H9 (cell line): ENCODE measurements around the gene CD7. TPM values are rescaled to one million over a fixed set of nuclear protein-coding genes. Genes with fewer than 3 reads are reported as not detected.

Source experiments
- DNase-seq: peaks from one replicate; pipeline ENCODE4 v3.0.0-alpha.2; 2017
- H2AFZ ChIP-seq: one replicate; pipeline ENCODE4 v1.6.1; 2013; ENCODE audit warnings: mild to moderate bottlenecking, low read length, control low read depth, moderate library complexity
- H2AK5ac ChIP-seq: 2 replicates; pipeline ENCODE4 v1.6.1; 2013; ENCODE audit warnings: low read length, control low read depth, mixed read lengths; ENCODE audit not compliant: insufficient read length
- H2BK120ac ChIP-seq: one replicate; pipeline ENCODE4 v1.6.1; 2013; ENCODE audit warnings: low read depth, mild to moderate bottlenecking, low read length, control low read depth, inconsistent platforms; ENCODE audit not compliant: poor library complexity, severe bottlenecking
- H2BK12ac ChIP-seq: 2 replicates; pipeline ENCODE4 v1.6.1; 2013; ENCODE audit warnings: low read length, control low read depth, mixed read lengths, low read depth; ENCODE audit not compliant: insufficient read length
- H2BK15ac ChIP-seq: 2 replicates; pipeline ENCODE4 v1.6.1; 2013; ENCODE audit warnings: low read depth, low read length, control low read depth
- H2BK20ac ChIP-seq: one replicate; pipeline ENCODE4 v1.6.1; 2013; ENCODE audit warnings: low read depth, mild to moderate bottlenecking, low read length, control low read depth, inconsistent platforms; ENCODE audit not compliant: poor library complexity, severe bottlenecking
- H2BK5ac ChIP-seq: 2 replicates; pipeline ENCODE4 v1.6.1; 2013; ENCODE audit warnings: low read length, control low read depth, mixed read lengths; ENCODE audit not compliant: insufficient read length
- H3K14ac ChIP-seq: 2 replicates; pipeline ENCODE4 v1.6.1; 2013; ENCODE audit warnings: low read length, control low read depth; ENCODE audit not compliant: insufficient read depth
- H3K18ac ChIP-seq: 2 replicates; pipeline ENCODE4 v1.6.1; 2013; ENCODE audit warnings: low read depth, mild to moderate bottlenecking, mixed read lengths, low read length, control low read depth; ENCODE audit not compliant: insufficient read length
- H3K23ac ChIP-seq: 2 replicates; pipeline ENCODE4 v1.6.1; 2013; ENCODE audit warnings: low read length, control low read depth, mixed read lengths, low read depth; ENCODE audit not compliant: insufficient read length
- H3K23me2 ChIP-seq: 2 replicates; pipeline ENCODE4 v1.6.1; 2013; ENCODE audit warnings: low read depth, mild to moderate bottlenecking, mixed read lengths, low read length, control low read depth; ENCODE audit not compliant: insufficient read length, poor library complexity, severe bottlenecking
- H3K27ac ChIP-seq: 2 replicates; pipeline ENCODE4 v1.5.1; 2013; ENCODE audit warnings: low read length, control low read depth, mixed read lengths, low read depth; ENCODE audit not compliant: insufficient read length
- H3K27me3 ChIP-seq: 2 replicates; pipeline ENCODE4 v1.6.1; 2013; ENCODE audit warnings: low read length, control low read depth, inconsistent platforms; ENCODE audit not compliant: insufficient read depth
- H3K4ac ChIP-seq: 2 replicates; pipeline ENCODE4 v1.6.1; 2013; ENCODE audit warnings: low read depth, mild to moderate bottlenecking, control low read depth, inconsistent platforms, low read length, moderate library complexity
- H3K4me1 ChIP-seq: 2 replicates; pipeline ENCODE4 v1.6.1; 2013; ENCODE audit warnings: low read length, control low read depth, inconsistent platforms; ENCODE audit not compliant: insufficient read depth
- H3K4me2 ChIP-seq: 2 replicates; pipeline ENCODE4 v1.6.1; 2013; ENCODE audit warnings: low read length, control low read depth, mixed read lengths; ENCODE audit not compliant: insufficient read length, insufficient read depth
- H3K56ac ChIP-seq: 2 replicates; pipeline ENCODE4 v1.6.1; 2013; ENCODE audit warnings: low read depth, mild to moderate bottlenecking, mixed read lengths, low read length, control low read depth; ENCODE audit not compliant: insufficient read length
- H3K79me1 ChIP-seq: 2 replicates; pipeline ENCODE4 v1.6.1; 2013; ENCODE audit warnings: low read depth, mild to moderate bottlenecking, moderate library complexity, low read length, control low read depth, inconsistent platforms; ENCODE audit not compliant: insufficient read depth, poor library complexity, severe bottlenecking
- H3K79me2 ChIP-seq: 2 replicates; pipeline ENCODE4 v1.6.1; 2013; ENCODE audit warnings: low read length, control low read depth, inconsistent platforms; ENCODE audit not compliant: insufficient read depth
- H3K9ac ChIP-seq: 2 replicates; pipeline ENCODE4 v1.6.1; 2013; ENCODE audit warnings: low read length, control low read depth, mixed read lengths; ENCODE audit not compliant: insufficient read length; ENCODE audit errors: extremely low read depth
- H3K9me3 ChIP-seq: one replicate; pipeline ENCODE4 v1.6.1; 2013; ENCODE audit warnings: low read depth, low read length, inconsistent platforms; ENCODE audit not compliant: control insufficient read depth
- H3T11ph ChIP-seq: one replicate; pipeline ENCODE4 v1.6.1; 2013; ENCODE audit warnings: mild to moderate bottlenecking, low read length, control low read depth, inconsistent platforms
- H4K20me1 ChIP-seq: one replicate; pipeline ENCODE4 v1.6.1; 2013; ENCODE audit not compliant: control insufficient read depth, insufficient read length, insufficient read depth
- H4K5ac ChIP-seq: 2 replicates; pipeline ENCODE4 v1.6.1; 2013; ENCODE audit warnings: low read depth, mild to moderate bottlenecking, mixed read lengths, low read length, control low read depth; ENCODE audit not compliant: insufficient read length
- H4K8ac ChIP-seq: replicated peaks from 2 replicates; pipeline ENCODE4 v1.6.1; 2013; ENCODE audit warnings: low read length, control low read depth, mixed read lengths, low read depth; ENCODE audit not compliant: insufficient read length
- H4K91ac ChIP-seq: 2 replicates; pipeline ENCODE4 v1.6.1; 2013; ENCODE audit warnings: low read depth, mild to moderate bottlenecking, moderate library complexity, mixed read lengths, low read length, control low read depth; ENCODE audit not compliant: insufficient read length
- H3K27ac Mint-ChIP-seq, 3 experiments: 2 replicates in 2 of 3; 3 replicates in 1 of 3; pipeline ENCODE4 v1.8.0; 2020 to 2021; ENCODE audit warnings: mixed read lengths in 3 of 3, mild to moderate bottlenecking in 1 of 3, moderate library complexity in 1 of 3
- H3K27me3 Mint-ChIP-seq: 2 replicates; pipeline ENCODE4 v1.8.0; 2021; ENCODE audit warnings: low read depth, mild to moderate bottlenecking, moderate library complexity, mixed read lengths
- H3K36me3 Mint-ChIP-seq, 3 experiments: 2 replicates in 2 of 3; 3 replicates in 1 of 3; pipeline ENCODE4 v1.8.0; 2020 to 2021; ENCODE audit warnings: low read depth in 3 of 3, mixed read lengths in 3 of 3; ENCODE audit not compliant: insufficient read depth in 1 of 3
- H3K4me1 Mint-ChIP-seq, 2 experiments: 2 replicates each; pipeline ENCODE4 v1.8.0; 2020; ENCODE audit warnings: mixed read lengths in 2 of 2
- H3K4me3 Mint-ChIP-seq, 2 experiments: 2 replicates in 1 of 2; 3 replicates in 1 of 2; pipeline ENCODE4 v1.8.0; 2020 to 2021; ENCODE audit warnings: mild to moderate bottlenecking in 2 of 2, mixed read lengths in 2 of 2, moderate library complexity in 1 of 2
- H3K9me3 Mint-ChIP-seq, 2 experiments: 2 replicates in 1 of 2; 3 replicates in 1 of 2; pipeline ENCODE4 v1.8.0; 2020; ENCODE audit warnings: mild to moderate bottlenecking in 2 of 2, mixed read lengths in 2 of 2, moderate library complexity in 1 of 2
- CTCF ChIP-seq: fragments of 200-600 bp; sonication (generic); conservative IDR thresholded peaks from 3 replicates; pipeline ENCODE4 v1.8.0; 2021; ENCODE audit warnings: antibody characterized with exemption, mild to moderate bottlenecking
- WGBS: extraction: QIAGEN DNeasy Blood & Tissue Kit; methylation state at CpG from one replicate; pipeline ENCODE4 v1.1.7; 2013; ENCODE audit warnings: missing lambda C conversion rate, low lambda C conversion rate, mixed read lengths; ENCODE audit not compliant: insufficient read length; ENCODE audit errors: extremely low coverage; 5-methylcytosine and 5-hydroxymethylcytosine counted together
- total RNA-seq: library from RNA; stranded (reverse); gene quantifications from 2 replicates; pipeline ENCODE4 v1.2.1, GENCODE V29; 2021

CD7 gene
- total RNA-seq, 1 experiment from 2014 or later: 0.35 TPM

- peak overlapping the region in 1 of 2 experiments; percentile 38; a peak in 2 of 5 replicates for H3K4me3 Mint-ChIP-seq
- no peak for TF ChIP-seq CTCF
- H3K27me3 Mint-ChIP-seq: peaks cover 89% of the 10 kb centered on the region
- Histone ChIP-seq H3K4me2 (no peak overlapping the region), H2BK12ac (no peak overlapping the region), H4K8ac (no peak overlapping the region), H2BK5ac (no peak overlapping the region), H4K20me1 (no peaks in the 10 kb centered on the region), H3T11ph (no peak overlapping the region), H4K5ac (no peak overlapping the region), H3K23ac (no peak overlapping the region), H3K9me3 (no peaks in the 10 kb centered on the region), H3K9ac (no peak overlapping the region), H3K79me2 (no peaks in the 10 kb centered on the region), H2AK5ac (no peak overlapping the region), H3K56ac (no peak overlapping the region), H3K27me3 (peaks cover 3% of the 10 kb centered on the region; the same call in 1 of the 2 replicates), H3K27ac (no peak overlapping the region), H2BK120ac (no peak overlapping the region), H3K23me2 (peaks cover 2% of the 10 kb centered on the region), H2BK15ac (no peak overlapping the region), H4K91ac (no peak overlapping the region), H3K4me1 (no peaks in the 10 kb centered on the region), H2AFZ (no peak overlapping the region), H2BK20ac (no peak overlapping the region), H3K4ac (no peak overlapping the region), H3K14ac (peak overlapping the region; percentile 78), H3K18ac (no peak overlapping the region), H3K79me1 (no peaks in the 10 kb centered on the region)
- DNase-seq: no peak
- H3K27ac Mint-ChIP-seq: no peak overlapping the region
- H3K9me3 Mint-ChIP-seq: peaks cover 15 to 17% of the 10 kb centered on the region in 2 experiments
- H3K36me3 Mint-ChIP-seq: peaks cover 3 to 8% (median 6%) of the 10 kb centered on the region in 3 experiments; a peak in 6 of 7 replicates
- WGBS: no CpG with 5 or more reads among the region's 29 CpGs
- H3K4me1 Mint-ChIP-seq: peaks cover 21 to 37% of the 10 kb centered on the region in 2 experiments
Observed at GRCh38 chr17:82338858-82339633, 21.6 kb upstream of the CD7 start.
